ENCODE measurements around the gene CMIP.

The CMIP gene

GRCh38 chr16:81618661-81619060, 174.1 kb downstream of the CMIP start:
- DNase-seq, result no peak
- CTCF ChIA-PET, result interaction anchor here (0.7 to 11.1 kb wide), 4 partner anchors 22 to 217 kb away, joined by 3 to 234 read pairs (median 4); no protein-coding TSS in a partner anchor
- Histone ChIP-seq H3K4me3 (ENCODE audit: control insufficient read depth in 1 of 7, extremely low read depth in 1 of 7, insufficient read depth in 4 of 7, low read depth in 2 of 7, low read length in 6 of 7) (no peak overlapping the region), H3K27me3 (replicated peaks in 2 of 5; ENCODE audit: control insufficient read depth in 4 of 5, insufficient read depth in 5 of 5, low read length in 4 of 5) (no peaks in the 10 kb centered on the region), H3K4me1 (ENCODE audit: control extremely low read depth in 1 of 4, control insufficient read depth in 4 of 4, insufficient read depth in 4 of 4, low read length in 3 of 4) (peaks cover 0 to 17% (median 15%) of the 10 kb centered on the region in 4 experiments), H3K9me3 (ENCODE audit: control extremely low read depth in 1 of 5, control insufficient read depth in 4 of 5, insufficient read depth in 2 of 5, low read depth in 1 of 5, low read length in 4 of 5) (peaks cover 0 to 2% (median 0%) of the 10 kb centered on the region in 5 experiments), H3K36me3 (ENCODE audit: control insufficient read depth in 4 of 4, insufficient read depth in 4 of 4, low read length in 3 of 4) (peaks cover 0 to 31% (median 13%) of the 10 kb centered on the region in 4 experiments), H3K27ac (ENCODE audit: insufficient read depth in 1 of 2, low read depth in 1 of 2, low read length in 2 of 2, poor library complexity in 1 of 2, severe bottlenecking in 2 of 2) (no peak overlapping the region)
- POLR2A ChIA-PET, result interaction anchor here (1.1 kb wide), 1 partner anchor 15 kb away, joined by 3 read pairs; no protein-coding TSS in a partner anchor
- WGBS (ENCODE audit: insufficient coverage), result 93% methylated on average over 10 of the region's 11 CpGs

GRCh38 chr16:81620029-81620428, 175.4 kb downstream of the CMIP start:
- H3K36me3 ChIP-seq (ENCODE audit: control insufficient read depth in 4 of 4, insufficient read depth in 4 of 4, low read length in 3 of 4), result peaks cover 0 to 33% (median 11%) of the 10 kb centered on the region in 4 experiments
- no peak for DNase-seq
- H3K9me3 ChIP-seq (ENCODE audit: control extremely low read depth in 1 of 5, control insufficient read depth in 4 of 5, insufficient read depth in 2 of 5, low read depth in 1 of 5, low read length in 4 of 5), result peaks cover 0 to 2% (median 0%) of the 10 kb centered on the region in 5 experiments
- peaks cover 3 to 28% (median 22%) of the 10 kb centered on the region in 4 experiments for H3K4me1 ChIP-seq (ENCODE audit: control extremely low read depth in 1 of 4, control insufficient read depth in 4 of 4, insufficient read depth in 4 of 4, low read length in 3 of 4)
- ChIA-PET CTCF (interaction anchor here (1.0 to 11.1 kb wide), 9 partner anchors 17 to 255 kb away, joined by 3 to 234 read pairs (median 26); no protein-coding TSS in a partner anchor), POLR2A (no interaction called here)
- 100% methylated on average over 3 of the region's 4 CpGs for WGBS (ENCODE audit: insufficient coverage)
- H3K27me3 ChIP-seq (replicated peaks in 2 of 5; ENCODE audit: control insufficient read depth in 4 of 5, insufficient read depth in 5 of 5, low read length in 4 of 5), result no peaks in the 10 kb centered on the region
- no peak overlapping the region for H3K4me3 ChIP-seq (ENCODE audit: control insufficient read depth in 1 of 7, extremely low read depth in 1 of 7, insufficient read depth in 4 of 7, low read depth in 2 of 7, low read length in 6 of 7)
- no peak overlapping the region for H3K27ac ChIP-seq (ENCODE audit: insufficient read depth in 1 of 2, low read depth in 1 of 2, low read length in 2 of 2, poor library complexity in 1 of 2, severe bottlenecking in 2 of 2)

DNA sequence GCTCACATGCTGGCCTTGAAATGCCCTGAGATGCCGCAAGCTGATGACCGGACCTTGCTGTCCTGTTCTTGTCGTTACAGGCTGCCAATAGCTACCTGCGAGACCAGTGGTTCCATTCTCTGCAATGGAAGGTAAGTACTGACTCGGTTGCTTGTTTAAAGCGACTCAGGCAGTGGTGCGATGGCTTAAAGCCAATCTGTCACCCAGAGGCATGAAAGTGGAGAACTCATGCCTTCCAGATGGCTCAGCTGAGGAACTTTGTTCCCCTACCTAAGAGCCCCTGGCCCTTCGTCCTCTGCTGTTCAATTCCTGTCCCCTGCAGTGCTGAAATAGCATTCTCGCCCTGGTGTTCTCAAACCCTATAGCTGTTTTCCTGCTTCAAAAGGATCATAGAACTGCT, 176.2 kb downstream of the CMIP start:
- ChIA-PET POLR2A (no interaction called here), CTCF (interaction anchor here (1.0 to 11.1 kb wide), 15 partner anchors 11 to 255 kb away, joined by 3 to 234 read pairs (median 12); no protein-coding TSS in a partner anchor)
- peaks cover 3 to 36% (median 29%) of the 10 kb centered on the region in 4 experiments for H3K4me1 ChIP-seq (ENCODE audit: control extremely low read depth in 1 of 4, control insufficient read depth in 4 of 4, insufficient read depth in 4 of 4, low read length in 3 of 4)

GRCh38 chr16:81621496-81621895, 176.9 kb downstream of the CMIP start:
- Histone ChIP-seq H3K36me3 (ENCODE audit: control insufficient read depth in 4 of 4, insufficient read depth in 4 of 4, low read length in 3 of 4) (peaks cover 0 to 33% (median 11%) of the 10 kb centered on the region in 4 experiments), H3K9me3 (ENCODE audit: control extremely low read depth in 1 of 5, control insufficient read depth in 4 of 5, insufficient read depth in 2 of 5, low read depth in 1 of 5, low read length in 4 of 5) (peaks cover 0 to 2% (median 0%) of the 10 kb centered on the region in 5 experiments), H3K4me3 (ENCODE audit: control insufficient read depth in 1 of 7, extremely low read depth in 1 of 7, insufficient read depth in 4 of 7, low read depth in 2 of 7, low read length in 6 of 7) (no peak overlapping the region), H3K4me1 (ENCODE audit: control extremely low read depth in 1 of 4, control insufficient read depth in 4 of 4, insufficient read depth in 4 of 4, low read length in 3 of 4) (peaks cover 3 to 37% (median 29%) of the 10 kb centered on the region in 4 experiments), H3K27ac (ENCODE audit: insufficient read depth in 1 of 2, low read depth in 1 of 2, low read length in 2 of 2, poor library complexity in 1 of 2, severe bottlenecking in 2 of 2) (no peak overlapping the region), H3K27me3 (replicated peaks in 2 of 5; ENCODE audit: control insufficient read depth in 4 of 5, insufficient read depth in 5 of 5, low read length in 4 of 5) (no peaks in the 10 kb centered on the region)
- WGBS (ENCODE audit: insufficient coverage), result 95% methylated on average over 7 of the region's 8 CpGs
- ChIA-PET POLR2A (no interaction called here), CTCF (interaction anchor here (0.7 to 11.1 kb wide), 22 partner anchors 10 to 257 kb away, joined by 3 to 234 read pairs (median 6); no protein-coding TSS in a partner anchor)
- DNase-seq, result no peak

More for the DNA sequence above, 176.2 kb downstream of the CMIP start:
- Histone ChIP-seq H3K36me3 (ENCODE audit: control insufficient read depth in 4 of 4, insufficient read depth in 4 of 4, low read length in 3 of 4) (peaks cover 0 to 33% (median 11%) of the 10 kb centered on the region in 4 experiments), H3K27me3 (replicated peaks in 2 of 5; ENCODE audit: control insufficient read depth in 4 of 5, insufficient read depth in 5 of 5, low read length in 4 of 5) (no peaks in the 10 kb centered on the region), H3K4me3 (ENCODE audit: control insufficient read depth in 1 of 7, extremely low read depth in 1 of 7, insufficient read depth in 4 of 7, low read depth in 2 of 7, low read length in 6 of 7) (no peak overlapping the region), H3K27ac (ENCODE audit: insufficient read depth in 1 of 2, low read depth in 1 of 2, low read length in 2 of 2, poor library complexity in 1 of 2, severe bottlenecking in 2 of 2) (no peak overlapping the region), H3K9me3 (ENCODE audit: control extremely low read depth in 1 of 5, control insufficient read depth in 4 of 5, insufficient read depth in 2 of 5, low read depth in 1 of 5, low read length in 4 of 5) (peaks cover 0 to 2% (median 0%) of the 10 kb centered on the region in 5 experiments)
- 95% methylated on average over 8 of the region's 9 CpGs for WGBS (ENCODE audit: insufficient coverage)
- DNase-seq, result no peak

DNA sequence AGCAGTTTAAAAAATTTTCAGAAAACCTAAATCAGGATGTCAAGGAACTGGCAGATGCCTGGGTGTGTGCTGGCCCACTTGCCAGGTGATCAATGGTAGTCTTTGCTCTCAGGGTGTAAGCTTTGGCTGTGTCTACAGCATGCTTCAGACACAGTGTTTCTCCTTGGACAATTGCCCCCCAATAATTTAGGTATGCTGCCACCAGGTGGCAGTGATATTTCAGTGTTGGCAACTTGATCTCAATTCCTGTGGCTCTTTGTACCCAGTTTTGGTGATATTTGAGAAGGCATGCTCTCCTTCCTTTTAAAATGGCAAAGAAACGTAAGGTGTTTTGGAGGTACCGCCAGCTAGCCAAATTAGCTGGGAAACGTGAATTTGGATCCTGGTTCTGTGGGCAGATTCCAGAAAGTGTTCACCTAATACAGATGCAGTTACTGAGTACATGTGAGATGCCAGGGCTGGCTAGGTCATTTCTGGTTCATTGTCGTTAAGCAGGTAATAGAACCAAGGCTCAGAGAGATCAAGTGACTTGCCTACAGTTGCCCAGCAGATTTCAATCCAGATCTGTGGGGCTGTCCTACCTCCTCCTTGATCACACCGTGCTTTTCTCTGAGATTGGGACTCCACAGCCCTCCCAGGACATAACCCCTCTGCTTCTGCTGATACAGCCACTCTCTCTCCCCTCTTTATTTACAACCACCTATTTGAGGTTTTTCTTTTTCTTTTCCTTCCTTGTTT, 178.9 kb downstream of the CMIP start:
- H3K27me3 ChIP-seq (replicated peaks in 2 of 5; ENCODE audit: control insufficient read depth in 4 of 5, insufficient read depth in 5 of 5, low read length in 4 of 5), result no peaks in the 10 kb centered on the region
- CTCF ChIA-PET, result interaction anchor here (0.7 to 11.1 kb wide), 37 partner anchors 8 to 275 kb away, joined by 3 to 234 read pairs (median 6); no protein-coding TSS in a partner anchor
- H3K4me1 ChIP-seq (ENCODE audit: control extremely low read depth in 1 of 4, control insufficient read depth in 4 of 4, insufficient read depth in 4 of 4, low read length in 3 of 4), result peaks cover 3 to 36% (median 25%) of the 10 kb centered on the region in 4 experiments
- POLR2A ChIA-PET, result interaction anchor here (0.6 to 2.9 kb wide), 3 partner anchors 10 to 87 kb away, joined by 3 to 16 read pairs (median 9); no protein-coding TSS in a partner anchor
- H3K4me3 ChIP-seq (ENCODE audit: control insufficient read depth in 1 of 7, extremely low read depth in 1 of 7, insufficient read depth in 4 of 7, low read depth in 2 of 7, low read length in 6 of 7), result no peak overlapping the region
- peak; percentile 65 to 84 (median 80) for DNase-seq
- peak overlapping the region in 1 of 2 experiments; percentile 29 for H3K27ac ChIP-seq (ENCODE audit: insufficient read depth in 1 of 2, low read depth in 1 of 2, low read length in 2 of 2, poor library complexity in 1 of 2, severe bottlenecking in 2 of 2)
- 90% methylated on average over 5 of the region's 5 CpGs for WGBS (ENCODE audit: insufficient coverage)
- no peaks in the 10 kb centered on the region for H3K9me3 ChIP-seq (ENCODE audit: control extremely low read depth in 1 of 5, control insufficient read depth in 4 of 5, insufficient read depth in 2 of 5, low read depth in 1 of 5, low read length in 4 of 5)
- peaks cover 0 to 20% (median 6%) of the 10 kb centered on the region in 4 experiments for H3K36me3 ChIP-seq (ENCODE audit: control insufficient read depth in 4 of 4, insufficient read depth in 4 of 4, low read length in 3 of 4)

DNA sequence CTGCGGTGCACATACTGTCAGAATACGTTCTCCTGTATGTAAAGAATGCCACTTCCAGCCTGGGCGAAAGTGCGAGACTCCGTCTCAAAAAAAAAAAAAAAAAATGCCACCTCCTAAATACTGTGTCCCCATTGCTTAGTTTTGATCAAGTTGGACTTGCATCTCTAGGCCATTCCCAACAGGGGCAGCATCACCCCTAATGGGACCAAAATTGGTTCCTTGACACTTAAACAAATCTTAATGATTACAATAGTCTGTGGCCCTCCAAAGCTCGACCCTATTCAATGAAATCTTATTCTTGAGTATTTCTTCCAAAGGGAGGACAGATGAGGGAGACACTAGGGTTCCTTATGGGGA, 179.8 kb downstream of the CMIP start:
- ChIA-PET CTCF (interaction anchor here (0.7 to 11.1 kb wide), 16 partner anchors 8 to 276 kb away, joined by 3 to 234 read pairs (median 6); no protein-coding TSS in a partner anchor), POLR2A (interaction anchor here (0.6 to 2.9 kb wide), 4 partner anchors 9 to 195 kb away, joined by 3 to 16 read pairs (median 6); no protein-coding TSS in a partner anchor)
- H3K27me3 ChIP-seq (replicated peaks in 2 of 5; ENCODE audit: control insufficient read depth in 4 of 5, insufficient read depth in 5 of 5, low read length in 4 of 5), result no peaks in the 10 kb centered on the region
- H3K4me3 ChIP-seq (ENCODE audit: control insufficient read depth in 1 of 7, extremely low read depth in 1 of 7, insufficient read depth in 4 of 7, low read depth in 2 of 7, low read length in 6 of 7), result no peak overlapping the region
- H3K36me3 ChIP-seq (ENCODE audit: control insufficient read depth in 4 of 4, insufficient read depth in 4 of 4, low read length in 3 of 4), result peaks cover 0 to 16% (median 6%) of the 10 kb centered on the region in 4 experiments
- H3K9me3 ChIP-seq (ENCODE audit: control extremely low read depth in 1 of 5, control insufficient read depth in 4 of 5, insufficient read depth in 2 of 5, low read depth in 1 of 5, low read length in 4 of 5), result no peaks in the 10 kb centered on the region
- WGBS (ENCODE audit: insufficient coverage), result 100% methylated on average over 5 of the region's 6 CpGs
- peaks cover 3 to 36% (median 25%) of the 10 kb centered on the region in 4 experiments for H3K4me1 ChIP-seq (ENCODE audit: control extremely low read depth in 1 of 4, control insufficient read depth in 4 of 4, insufficient read depth in 4 of 4, low read length in 3 of 4)
- no peak for DNase-seq
- H3K27ac ChIP-seq (ENCODE audit: insufficient read depth in 1 of 2, low read depth in 1 of 2, low read length in 2 of 2, poor library complexity in 1 of 2, severe bottlenecking in 2 of 2), result peak overlapping the region in 1 of 2 experiments; percentile 76

Measured in common myeloid progenitor, CD34-positive (primary cell).